Measurements from ENCODE around the gene ENC1.

- TF ChIP-seq POLR2A (IDR thresholded peaks at IDR 0.05) = no peak
- TF ChIP-seq CTCF (IDR thresholded peaks at IDR 0.05) = no peak
These were observed 34.8 kb downstream of the ENC1 start for GRCh38 chr5:74605759-74606158.
